Nephron (organoid): ENCODE data around the gene YIPF3.
"Not testable (repeated sequence)": the region's sequence is repeated elsewhere in the genome, so short reads cannot be mapped to it uniquely, and the experiment has no call there.

Source experiments
- H3K27ac Mint-ChIP-seq, 3 experiments: 2 replicates each; pipeline ENCODE4 v1.8.0; 2020; ENCODE audit warnings: mixed read lengths in 3 of 3, mild to moderate bottlenecking in 2 of 3, moderate library complexity in 1 of 3
- H3K27me3 Mint-ChIP-seq: 2 replicates; pipeline ENCODE4 v1.8.0; 2021; ENCODE audit warnings: low read depth, mild to moderate bottlenecking, moderate library complexity, mixed read lengths
- H3K36me3 Mint-ChIP-seq: 2 replicates; pipeline ENCODE4 v1.8.0; 2020; ENCODE audit warnings: low read depth, mixed read lengths
- H3K4me1 Mint-ChIP-seq: 2 replicates; pipeline ENCODE4 v1.8.0; 2020; ENCODE audit warnings: mixed read lengths
- H3K4me3 Mint-ChIP-seq, 3 experiments: 2 replicates each; pipeline ENCODE4 v1.8.0; 2020; ENCODE audit warnings: mild to moderate bottlenecking in 3 of 3, mixed read lengths in 3 of 3, moderate library complexity in 2 of 3
- H3K9me3 Mint-ChIP-seq: 2 replicates; pipeline ENCODE4 v1.8.0; 2020; ENCODE audit warnings: mixed read lengths
- CTCF ChIP-seq, 3 experiments: fragments of 200-600 bp; sonication (generic); IDR thresholded peaks; one replicate each; pipeline ENCODE4 v1.5.0; 2021; ENCODE audit warnings: antibody characterized with exemption in 3 of 3; ENCODE audit not compliant: unreplicated experiment in 3 of 3

YIPF3 gene

GRCh38 chr6:43540507-43540906, 23.8 kb upstream of the YIPF3 start:
- H3K27ac Mint-ChIP-seq: no peak overlapping the region
- no peaks in the 10 kb centered on the region for H3K9me3 Mint-ChIP-seq
- H3K36me3 Mint-ChIP-seq: peaks cover 42% of the 10 kb centered on the region

GRCh38 chr6:43539409-43539808, 22.7 kb upstream of the YIPF3 start:
- not testable (repeated sequence) for H3K27ac Mint-ChIP-seq, H3K4me3 Mint-ChIP-seq, H3K4me1 Mint-ChIP-seq, H3K27me3 Mint-ChIP-seq, H3K9me3 Mint-ChIP-seq
- H3K36me3 Mint-ChIP-seq: peaks cover 42% of the 10 kb centered on the region

More at GRCh38 chr6:43540507-43540906, 23.8 kb upstream of the YIPF3 start:
- no peak for TF ChIP-seq CTCF (IDR thresholded peaks at IDR 0.05; ENCODE audit: unreplicated experiment in 3 of 3)
- H3K27me3 Mint-ChIP-seq: no peaks in the 10 kb centered on the region
- H3K4me1 Mint-ChIP-seq: no peaks in the 10 kb centered on the region
- H3K4me3 Mint-ChIP-seq: no peak overlapping the region

GRCh38 chr6:43538986-43539385, 22.3 kb upstream of the YIPF3 start:
- H3K9me3 Mint-ChIP-seq, H3K4me3 Mint-ChIP-seq: not testable (repeated sequence)
- peaks cover 41% of the 10 kb centered on the region for H3K36me3 Mint-ChIP-seq

GRCh38 chr6:43532201-43532600, 15.5 kb upstream of the YIPF3 start:
- Mint-ChIP-seq H3K36me3 (peaks cover 50% of the 10 kb centered on the region), H3K27me3 (peaks cover 3% of the 10 kb centered on the region), H3K4me3 (no peak overlapping the region), H3K9me3 (no peaks in the 10 kb centered on the region), H3K4me1 (no peaks in the 10 kb centered on the region), H3K27ac (no peak overlapping the region)
- no peak for TF ChIP-seq CTCF (IDR thresholded peaks at IDR 0.05; ENCODE audit: unreplicated experiment in 3 of 3)

More at GRCh38 chr6:43538986-43539385, 22.3 kb upstream of the YIPF3 start:
- H3K27ac Mint-ChIP-seq, H3K27me3 Mint-ChIP-seq, H3K4me1 Mint-ChIP-seq: not testable (repeated sequence)

- Mint-ChIP-seq H3K36me3 (peaks cover 77% of the 10 kb centered on the region), H3K4me1 (no peaks in the 10 kb centered on the region)
Observed at GRCh38 chr6:43524483-43524961, 7.8 kb upstream of the YIPF3 start.

GRCh38 chr6:43523284-43523683, 6.6 kb upstream of the YIPF3 start:
- Mint-ChIP-seq H3K4me1 (no peaks in the 10 kb centered on the region), H3K9me3 (no peaks in the 10 kb centered on the region), H3K36me3 (peaks cover 70% of the 10 kb centered on the region), H3K27me3 (no peaks in the 10 kb centered on the region), H3K4me3 (no peak overlapping the region), H3K27ac (no peak overlapping the region)
- no peak for TF ChIP-seq CTCF (IDR thresholded peaks at IDR 0.05; ENCODE audit: unreplicated experiment in 3 of 3)

More at GRCh38 chr6:43524483-43524961, 7.8 kb upstream of the YIPF3 start:
- no peaks in the 10 kb centered on the region for H3K9me3 Mint-ChIP-seq
- no peak for TF ChIP-seq CTCF (IDR thresholded peaks at IDR 0.05; ENCODE audit: unreplicated experiment in 3 of 3)
- peaks cover 3% of the 10 kb centered on the region for H3K27me3 Mint-ChIP-seq
- H3K4me3 Mint-ChIP-seq: no peak overlapping the region
- no peak overlapping the region for H3K27ac Mint-ChIP-seq

- H3K4me3 Mint-ChIP-seq: no peak overlapping the region
- TF ChIP-seq CTCF (IDR thresholded peaks at IDR 0.05; ENCODE audit: unreplicated experiment in 3 of 3): no peak
- no peaks in the 10 kb centered on the region for H3K27me3 Mint-ChIP-seq
- H3K9me3 Mint-ChIP-seq: no peaks in the 10 kb centered on the region
- peaks cover 66% of the 10 kb centered on the region for H3K36me3 Mint-ChIP-seq
- no peaks in the 10 kb centered on the region for H3K4me1 Mint-ChIP-seq
- H3K27ac Mint-ChIP-seq: no peak overlapping the region
Observed at GRCh38 chr6:43522547-43523261, 6.0 kb upstream of the YIPF3 start.
